ENCODE measurements around the gene ITCH.
"Not testable (repeated sequence)": the region's sequence is repeated elsewhere in the genome, so short reads cannot be mapped to it uniquely, and the experiment has no call there.

ITCH gene

GRCh38 chr20:34517114-34517505, 154.0 kb downstream of the ITCH start:
- Histone ChIP-seq H3K27ac (ENCODE audit: low read depth, low read length) (peak overlapping the region; percentile 94), H3K4me1 (ENCODE audit: insufficient read depth, low read length) (peaks cover 18% of the 10 kb centered on the region), H3K9me3 (ENCODE audit: low read length) (no peaks in the 10 kb centered on the region), H3K9ac (ENCODE audit: low read length) (peak overlapping the region; percentile 95), H3K4me3 (ENCODE audit: low read depth in 1 of 2, low read length in 2 of 2) (peak overlapping the region; percentile 79), H3K36me3 (ENCODE audit: insufficient read depth, low read length) (no peaks in the 10 kb centered on the region), H3K27me3 (ENCODE audit: control insufficient read depth in 1 of 2, insufficient read depth in 2 of 2, low read length in 2 of 2) (no peaks in the 10 kb centered on the region)

DNA sequence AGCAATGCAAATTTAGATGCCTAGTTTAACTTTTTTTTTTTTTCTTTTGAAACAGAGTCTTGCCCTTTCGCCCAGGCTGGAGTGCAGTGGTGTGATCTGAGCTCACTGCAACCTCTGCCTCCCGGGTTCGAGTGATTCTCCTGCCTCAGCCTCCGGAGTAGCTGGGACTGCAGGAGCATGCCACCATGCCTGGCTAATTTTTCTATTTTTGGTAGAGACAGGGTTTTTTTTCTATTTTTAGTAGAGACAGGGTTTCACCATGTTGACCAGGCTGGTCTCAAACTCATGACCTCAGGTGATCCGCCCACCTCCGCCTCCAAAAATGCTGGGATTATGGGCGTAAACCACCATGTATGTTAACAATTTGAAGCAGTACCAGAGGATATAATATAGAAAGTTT, 155.8 kb downstream of the ITCH start:
- peaks cover 33% of the 10 kb centered on the region for H3K4me1 ChIP-seq (ENCODE audit: insufficient read depth, low read length)
- not testable (repeated sequence) for H3K9ac ChIP-seq (ENCODE audit: low read length); H3K4me3 ChIP-seq (ENCODE audit: low read depth in 1 of 2, low read length in 2 of 2)

DNA sequence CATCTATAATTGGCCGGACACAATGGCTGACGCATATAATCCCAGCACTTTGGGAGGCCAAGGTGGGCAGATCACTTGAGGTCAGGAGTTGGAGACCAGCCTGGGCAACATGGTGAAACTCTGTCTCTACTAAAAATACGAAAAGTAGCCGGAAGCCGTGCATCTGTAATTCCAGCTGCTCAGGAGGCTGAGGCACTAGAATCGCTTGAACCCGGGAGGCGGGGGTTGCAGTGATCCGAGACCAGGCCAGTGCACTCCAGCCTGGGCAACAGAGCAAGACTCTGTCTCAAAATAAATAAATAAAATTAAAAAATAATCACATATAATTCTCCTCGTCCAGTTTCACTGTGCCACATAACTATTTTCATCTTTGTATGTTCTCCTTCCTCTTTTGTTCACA, 156.8 kb downstream of the ITCH start:
- H3K9me3 ChIP-seq (ENCODE audit: low read length); H3K27me3 ChIP-seq (ENCODE audit: control insufficient read depth in 1 of 2, insufficient read depth in 2 of 2, low read length in 2 of 2); H3K27ac ChIP-seq (ENCODE audit: low read depth, low read length); H3K4me3 ChIP-seq (ENCODE audit: low read depth in 1 of 2, low read length in 2 of 2); H3K36me3 ChIP-seq (ENCODE audit: insufficient read depth, low read length); H3K9ac ChIP-seq (ENCODE audit: low read length): not testable (repeated sequence)
- peaks cover 36% of the 10 kb centered on the region for H3K4me1 ChIP-seq (ENCODE audit: insufficient read depth, low read length)

More for the DNA sequence above, 155.8 kb downstream of the ITCH start:
- H3K27ac ChIP-seq (ENCODE audit: low read depth, low read length); H3K36me3 ChIP-seq (ENCODE audit: insufficient read depth, low read length); H3K27me3 ChIP-seq (ENCODE audit: control insufficient read depth in 1 of 2, insufficient read depth in 2 of 2, low read length in 2 of 2); H3K9me3 ChIP-seq (ENCODE audit: low read length): not testable (repeated sequence)

- Histone ChIP-seq H3K9me3 (ENCODE audit: low read length) (no peaks in the 10 kb centered on the region), H3K4me1 (ENCODE audit: insufficient read depth, low read length) (peaks cover 46% of the 10 kb centered on the region), H3K9ac (ENCODE audit: low read length) (no peak overlapping the region), H3K27ac (ENCODE audit: low read depth, low read length) (peak overlapping the region; percentile 6), H3K4me3 (ENCODE audit: low read depth in 1 of 2, low read length in 2 of 2) (no peak overlapping the region), H3K27me3 (ENCODE audit: control insufficient read depth in 1 of 2, insufficient read depth in 2 of 2, low read length in 2 of 2) (no peaks in the 10 kb centered on the region), H3K36me3 (ENCODE audit: insufficient read depth, low read length) (peaks cover 17% of the 10 kb centered on the region)
Observed at GRCh38 chr20:34522969-34523871, 160.1 kb downstream of the ITCH start.

- Histone ChIP-seq H3K36me3 (ENCODE audit: insufficient read depth, low read length) (peaks cover 24% of the 10 kb centered on the region), H3K4me1 (ENCODE audit: insufficient read depth, low read length) (peaks cover 50% of the 10 kb centered on the region), H3K9me3 (ENCODE audit: low read length) (no peaks in the 10 kb centered on the region), H3K27me3 (ENCODE audit: control insufficient read depth in 1 of 2, insufficient read depth in 2 of 2, low read length in 2 of 2) (no peaks in the 10 kb centered on the region), H3K4me3 (ENCODE audit: low read depth in 1 of 2, low read length in 2 of 2) (no peak overlapping the region), H3K9ac (ENCODE audit: low read length) (no peak overlapping the region), H3K27ac (ENCODE audit: low read depth, low read length) (no peak overlapping the region)
Observed at GRCh38 chr20:34524426-34524825, 161.4 kb downstream of the ITCH start.

DNA sequence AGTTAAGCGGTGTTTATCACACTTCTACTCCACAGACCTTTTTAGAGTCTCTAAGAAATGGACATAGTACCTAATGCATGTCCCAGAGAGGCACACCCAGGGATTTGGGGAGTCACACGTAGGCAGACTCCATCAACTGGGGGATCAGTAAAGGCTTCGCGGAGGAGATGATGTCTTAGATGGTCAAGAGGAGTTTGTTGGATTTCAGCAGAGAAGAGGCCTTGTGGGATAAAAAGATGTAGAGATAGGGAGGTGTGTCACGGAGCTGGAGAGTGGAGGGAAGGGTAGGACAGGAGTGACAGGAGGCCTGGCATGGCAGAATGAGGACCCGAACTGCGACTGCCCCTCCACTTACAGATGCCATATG, 162.3 kb downstream of the ITCH start:
- Histone ChIP-seq H3K36me3 (ENCODE audit: insufficient read depth, low read length) (peaks cover 32% of the 10 kb centered on the region), H3K27me3 (ENCODE audit: control insufficient read depth in 1 of 2, insufficient read depth in 2 of 2, low read length in 2 of 2) (no peaks in the 10 kb centered on the region), H3K4me3 (ENCODE audit: low read depth in 1 of 2, low read length in 2 of 2) (no peak overlapping the region), H3K27ac (ENCODE audit: low read depth, low read length) (peak overlapping the region; percentile 59), H3K9me3 (ENCODE audit: low read length) (no peaks in the 10 kb centered on the region), H3K9ac (ENCODE audit: low read length) (peak overlapping the region; percentile 14), H3K4me1 (ENCODE audit: insufficient read depth, low read length) (peaks cover 50% of the 10 kb centered on the region)

- peaks cover 38% of the 10 kb centered on the region for H3K36me3 ChIP-seq (ENCODE audit: insufficient read depth, low read length)
- peak overlapping the region in 1 of 2 donors; percentile 25 for H3K4me3 ChIP-seq (ENCODE audit: low read depth in 1 of 2, low read length in 2 of 2)
- H3K9ac ChIP-seq (ENCODE audit: low read length), result peak overlapping the region; percentile 14
- peaks cover 50% of the 10 kb centered on the region for H3K4me1 ChIP-seq (ENCODE audit: insufficient read depth, low read length)
- no peaks in the 10 kb centered on the region for H3K27me3 ChIP-seq (ENCODE audit: control insufficient read depth in 1 of 2, insufficient read depth in 2 of 2, low read length in 2 of 2)
- H3K9me3 ChIP-seq (ENCODE audit: low read length), result no peaks in the 10 kb centered on the region
- H3K27ac ChIP-seq (ENCODE audit: low read depth, low read length), result peak overlapping the region; percentile 59
Observed at GRCh38 chr20:34525709-34526416, 162.8 kb downstream of the ITCH start.

DNA sequence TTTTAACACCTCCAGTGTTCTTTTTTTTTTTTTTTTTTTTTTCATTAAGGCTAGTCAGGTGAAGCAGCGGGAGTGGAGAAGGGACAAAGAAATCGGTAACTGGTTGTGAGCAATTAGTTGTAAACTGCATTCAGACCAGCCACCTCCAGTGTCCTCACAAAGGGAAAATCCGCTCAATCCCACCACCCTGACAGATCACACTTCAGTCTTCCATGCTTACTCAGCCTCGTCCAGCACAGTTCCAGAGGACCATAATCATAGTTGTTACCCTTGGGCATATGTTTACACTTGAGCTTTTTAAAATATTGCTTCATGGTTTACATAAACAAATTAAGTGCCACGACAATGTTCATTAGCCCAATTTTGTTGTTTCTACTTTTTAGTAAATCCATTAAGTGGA, 163.4 kb downstream of the ITCH start:
- H3K9ac ChIP-seq (ENCODE audit: low read length), result no peak overlapping the region
- peaks cover 40% of the 10 kb centered on the region for H3K36me3 ChIP-seq (ENCODE audit: insufficient read depth, low read length)
- peak overlapping the region; percentile 59 for H3K27ac ChIP-seq (ENCODE audit: low read depth, low read length)
- H3K4me1 ChIP-seq (ENCODE audit: insufficient read depth, low read length), result peaks cover 50% of the 10 kb centered on the region
- peak overlapping the region in 1 of 2 donors; percentile 25 for H3K4me3 ChIP-seq (ENCODE audit: low read depth in 1 of 2, low read length in 2 of 2)
- H3K9me3 ChIP-seq (ENCODE audit: low read length), result no peaks in the 10 kb centered on the region
- no peaks in the 10 kb centered on the region for H3K27me3 ChIP-seq (ENCODE audit: control insufficient read depth in 1 of 2, insufficient read depth in 2 of 2, low read length in 2 of 2)

- peaks cover 42% of the 10 kb centered on the region for H3K36me3 ChIP-seq (ENCODE audit: insufficient read depth, low read length)
- H3K9me3 ChIP-seq (ENCODE audit: low read length), result no peaks in the 10 kb centered on the region
- H3K4me1 ChIP-seq (ENCODE audit: insufficient read depth, low read length), result peaks cover 50% of the 10 kb centered on the region
- H3K27me3 ChIP-seq (ENCODE audit: control insufficient read depth in 1 of 2, insufficient read depth in 2 of 2, low read length in 2 of 2), result no peaks in the 10 kb centered on the region
- H3K9ac ChIP-seq (ENCODE audit: low read length), result no peak overlapping the region
- peak overlapping the region; percentile 59 for H3K27ac ChIP-seq (ENCODE audit: low read depth, low read length)
- no peak overlapping the region for H3K4me3 ChIP-seq (ENCODE audit: low read depth in 1 of 2, low read length in 2 of 2)
Observed at GRCh38 chr20:34527016-34527415, 163.9 kb downstream of the ITCH start.

GRCh38 chr20:34528921-34529297, 165.8 kb downstream of the ITCH start:
- no peak overlapping the region for H3K27ac ChIP-seq (ENCODE audit: low read depth, low read length)
- peaks cover 35% of the 10 kb centered on the region for H3K4me1 ChIP-seq (ENCODE audit: insufficient read depth, low read length)
- peaks cover 45% of the 10 kb centered on the region for H3K36me3 ChIP-seq (ENCODE audit: insufficient read depth, low read length)
- H3K27me3 ChIP-seq (ENCODE audit: control insufficient read depth in 1 of 2, insufficient read depth in 2 of 2, low read length in 2 of 2), result no peaks in the 10 kb centered on the region
- no peak overlapping the region for H3K9ac ChIP-seq (ENCODE audit: low read length)
- no peaks in the 10 kb centered on the region for H3K9me3 ChIP-seq (ENCODE audit: low read length)
- H3K4me3 ChIP-seq (ENCODE audit: low read depth in 1 of 2, low read length in 2 of 2), result no peak overlapping the region

- Histone ChIP-seq H3K36me3 (ENCODE audit: insufficient read depth, low read length) (peaks cover 53% of the 10 kb centered on the region), H3K9ac (ENCODE audit: low read length) (no peak overlapping the region), H3K27ac (ENCODE audit: low read depth, low read length) (no peak overlapping the region), H3K9me3 (ENCODE audit: low read length) (no peaks in the 10 kb centered on the region), H3K4me1 (ENCODE audit: insufficient read depth, low read length) (peaks cover 28% of the 10 kb centered on the region), H3K27me3 (ENCODE audit: control insufficient read depth in 1 of 2, insufficient read depth in 2 of 2, low read length in 2 of 2) (no peaks in the 10 kb centered on the region), H3K4me3 (ENCODE audit: low read depth in 1 of 2, low read length in 2 of 2) (no peak overlapping the region)
Observed at GRCh38 chr20:34529742-34530141, 166.7 kb downstream of the ITCH start.

All from muscle layer of colon (tissue), 2 donors.